ENCODE data around the gene AFMID. TPM values are rescaled to one million over a fixed set of nuclear protein-coding genes. Genes with fewer than 3 reads are reported as not detected.

AFMID gene
- total and polyA plus RNA-seq, 9 of the 15 experiments (the other 6 are each of a cell fraction or from before 2014, with no cell fraction given) = 62.1 to 188 (median 74.4) TPM

- TF ChIP-seq SMAD4 (CRISPR knock-in tag; conservative IDR thresholded peaks at IDR 0.05) (peak; percentile 76), REST (IDR thresholded peaks at IDR 0.05; ENCODE audit: borderline replicate concordance) (no peak), REST (CRISPR knock-in tag; IDR thresholded peaks at IDR 0.05; ENCODE audit: low read depth) (no peak), ZNF124 (CRISPR knock-in tag; IDR thresholded peaks at IDR 0.05) (no peak), RAD51 (IDR thresholded peaks at IDR 0.05; ENCODE audit: borderline replicate concordance, low read depth) (no peak), MAFF (IDR thresholded peaks at IDR 0.05; ENCODE audit: low read length) (no peak), ZNF785 (CRISPR knock-in tag; IDR thresholded peaks at IDR 0.05) (no peak), PHF20 (IDR thresholded peaks at IDR 0.05; ENCODE audit: partially characterized antibody) (peak; percentile 42), NCOA4 (IDR thresholded peaks at IDR 0.05; ENCODE audit: partially characterized antibody) (no peak), KDM2B (CRISPR knock-in tag; IDR thresholded peaks at IDR 0.05) (no peak; the same call in 1 of the 2 replicates), HDAC1 (IDR thresholded peaks at IDR 0.05) (peak in 1 of 2 experiments; percentile 32; a peak in 1 of 4 replicates), THRA (IDR thresholded peaks at IDR 0.05) (no peak), NUFIP1 (IDR thresholded peaks at IDR 0.05; ENCODE audit: partially characterized antibody) (no peak), ZNF75A (CRISPR knock-in tag; IDR thresholded peaks at IDR 0.05) (no peak)
Measured at GRCh38 chr17:78256707-78257591, 69.8 kb downstream of the AFMID start (continued).
